ENCODE results near the gene TMEM167A. TPM values are rescaled to one million over a fixed set of nuclear protein-coding genes. Genes with fewer than 3 reads are reported as not detected.

Gene TMEM167A
- total RNA-seq, 1 experiment from 2014 or later, result 139 TPM

GRCh38 chr5:83049370-83049885 lies 27.8 kb downstream of the TMEM167A start:
- no CpG with 5 or more reads among the region's 3 CpGs for WGBS (ENCODE audit: extremely low coverage, insufficient read length, low lambda C conversion rate)
- no peak overlapping the region for H3K9ac ChIP-seq (ENCODE audit: extremely low read depth, insufficient read length, low read length)
- H2BK20ac ChIP-seq (ENCODE audit: low read depth, low read length, poor library complexity, severe bottlenecking), result no peak overlapping the region
- H3K79me2 ChIP-seq (ENCODE audit: insufficient read depth, low read length), result no peaks in the 10 kb centered on the region
- DNase-seq, result no peak
- H3K4me2 ChIP-seq (ENCODE audit: insufficient read depth, insufficient read length, low read length), result no peak overlapping the region
- no peak overlapping the region for H2BK120ac ChIP-seq (ENCODE audit: low read depth, low read length, poor library complexity, severe bottlenecking)
- H2AK5ac ChIP-seq (ENCODE audit: insufficient read length, low read length), result no peak overlapping the region
- no peak overlapping the region for H3K4ac ChIP-seq (ENCODE audit: low read depth, low read length)
- no peak for TF ChIP-seq CTCF (conservative IDR thresholded peaks at IDR 0.05)
- H3K27ac ChIP-seq (ENCODE audit: insufficient read length, low read depth, low read length), result no peak overlapping the region
- Mint-ChIP-seq H3K9me3 (no peaks in the 10 kb centered on the region), H3K36me3 (ENCODE audit: insufficient read depth in 1 of 3, low read depth in 3 of 3) (peaks cover 11 to 16% (median 14%) of the 10 kb centered on the region in 3 experiments; a peak in 6 of 7 replicates), H3K4me3 (no peak overlapping the region), H3K4me1 (no peaks in the 10 kb centered on the region), H3K27me3 (ENCODE audit: low read depth) (no peaks in the 10 kb centered on the region), H3K27ac (no peak overlapping the region)
- no peak overlapping the region for H3K18ac ChIP-seq (ENCODE audit: insufficient read length, low read depth, low read length)
- no peak overlapping the region for H2BK12ac ChIP-seq (ENCODE audit: insufficient read length, low read depth, low read length)
- no peak overlapping the region for H2AFZ ChIP-seq (ENCODE audit: low read length)
- H4K91ac ChIP-seq (ENCODE audit: insufficient read length, low read depth, low read length), result no peak overlapping the region
- no peaks in the 10 kb centered on the region for H3K23me2 ChIP-seq (ENCODE audit: insufficient read length, low read depth, low read length, poor library complexity, severe bottlenecking)
- no peak overlapping the region for H3T11ph ChIP-seq (ENCODE audit: low read length)
- H3K23ac ChIP-seq (ENCODE audit: insufficient read length, low read depth, low read length), result no peak overlapping the region
- H4K5ac ChIP-seq (ENCODE audit: insufficient read length, low read depth, low read length), result no peak overlapping the region
- H2BK5ac ChIP-seq (ENCODE audit: insufficient read length, low read length), result no peak overlapping the region
- no peak overlapping the region for H3K14ac ChIP-seq (ENCODE audit: insufficient read depth, low read length)
- H3K9me3 ChIP-seq (ENCODE audit: control insufficient read depth, low read depth, low read length), result no peaks in the 10 kb centered on the region
- H4K8ac ChIP-seq (replicated peaks; ENCODE audit: insufficient read length, low read depth, low read length), result no peak overlapping the region
- no peak overlapping the region for H3K56ac ChIP-seq (ENCODE audit: insufficient read length, low read depth, low read length)
- H2BK15ac ChIP-seq (ENCODE audit: low read depth, low read length), result no peak overlapping the region
- no peaks in the 10 kb centered on the region for H3K4me1 ChIP-seq (ENCODE audit: insufficient read depth, low read length)
- H3K27me3 ChIP-seq (ENCODE audit: insufficient read depth, low read length), result no peaks in the 10 kb centered on the region
- H4K20me1 ChIP-seq (ENCODE audit: control insufficient read depth, insufficient read depth, insufficient read length), result no peaks in the 10 kb centered on the region
- H3K79me1 ChIP-seq (ENCODE audit: insufficient read depth, low read depth, low read length, poor library complexity, severe bottlenecking), result no peaks in the 10 kb centered on the region
